WTC11 (cell line): ENCODE measurements around the gene MLXIPL.

ENCODE experiments used
- ATF1 ChIP-seq: sonication (generic); formaldehyde crosslinking; IDR thresholded peaks from 2 replicates; pipeline ENCODE4 v1.8.1; 2023; ENCODE audit warnings: mild to moderate bottlenecking, moderate library complexity, missing genetic modification reagents
- CTCF ChIP-seq: fragments of 200-600 bp; IDR thresholded peaks from 2 replicates; pipeline ENCODE4 v1.8.0; 2022; ENCODE audit warnings: antibody characterized with exemption
- ELF4 ChIP-seq: sonication (generic); formaldehyde crosslinking; IDR thresholded peaks from 2 replicates; pipeline ENCODE4 v1.8.1; 2022; ENCODE audit warnings: low read depth, mild to moderate bottlenecking, moderate library complexity, missing genetic modification reagents
- ERG ChIP-seq: fragments of 250-450 bp; sonication (Bioruptor Pico); IDR thresholded peaks from 2 replicates; pipeline ENCODE4 v1.8.0; 2021; ENCODE audit warnings: mild to moderate bottlenecking
- GRHL2 ChIP-seq: fragments of 250-450 bp; sonication (Bioruptor Pico); IDR thresholded peaks from 2 replicates; pipeline ENCODE4 v1.8.0; 2022; ENCODE audit warnings: mild to moderate bottlenecking, moderate library complexity; ENCODE audit not compliant: insufficient replicate concordance, severe bottlenecking
- IRF1 ChIP-seq: sonication (generic); formaldehyde crosslinking; IDR thresholded peaks from 2 replicates; pipeline ENCODE4 v1.8.0; 2023; ENCODE audit warnings: missing genetic modification reagents
- JUN ChIP-seq: sonication (generic); formaldehyde crosslinking; IDR thresholded peaks from 2 replicates; pipeline ENCODE4 v1.8.0; 2023; ENCODE audit warnings: mild to moderate bottlenecking, missing genetic modification reagents
- MLX ChIP-seq: sonication (generic); formaldehyde crosslinking; IDR thresholded peaks from 2 replicates; pipeline ENCODE4 v1.8.1; 2023; ENCODE audit warnings: mild to moderate bottlenecking, missing genetic modification reagents, moderate library complexity
- ZNF138 ChIP-seq: sonication (generic); formaldehyde crosslinking; conservative IDR thresholded peaks from 2 replicates; pipeline ENCODE4 v1.8.1; 2022; ENCODE audit warnings: mild to moderate bottlenecking, moderate library complexity, missing genetic modification reagents
- ZNF512 ChIP-seq: sonication (generic); formaldehyde crosslinking; IDR thresholded peaks from 2 replicates; pipeline ENCODE4 v1.8.1; 2022; ENCODE audit warnings: missing genetic modification reagents, borderline replicate concordance

- TF ChIP-seq CTCF (no peak), ZNF512 (CRISPR knock-in tag) (no peak), IRF1 (CRISPR knock-in tag) (no peak), ZNF138 (no peak), MLX (CRISPR knock-in tag) (no peak), GRHL2 (no peak), ATF1 (CRISPR knock-in tag) (no peak), JUN (CRISPR knock-in tag) (no peak), ELF4 (no peak), ERG (CRISPR knock-in tag) (no peak)
Measured at GRCh38 chr7:73597978-73598782, 26.1 kb downstream of the MLXIPL start.
